ENCODE results near the gene TMEM145.

The TMEM145 gene

DNA sequence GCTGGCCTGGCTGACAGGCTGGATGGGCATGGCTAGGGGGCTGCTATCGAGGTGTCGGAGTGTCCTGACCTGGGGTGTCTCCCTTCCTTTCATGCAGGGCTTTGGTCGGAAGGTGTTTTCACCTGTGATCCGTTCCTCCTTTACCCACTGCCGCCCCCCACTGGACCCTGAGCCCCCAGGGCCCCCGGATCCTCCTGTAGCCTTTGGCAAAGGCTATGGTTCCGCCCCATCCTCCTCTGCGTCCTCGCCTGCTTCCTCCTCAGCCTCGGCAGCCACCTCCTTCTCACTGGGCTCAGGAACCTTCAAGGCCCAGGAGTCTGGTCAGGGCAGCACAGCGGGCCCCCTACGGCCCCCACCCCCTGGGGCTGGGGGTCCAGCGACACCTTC is 23.0 kb upstream of the TMEM145 start:
- DNase-seq = no peak

DNA sequence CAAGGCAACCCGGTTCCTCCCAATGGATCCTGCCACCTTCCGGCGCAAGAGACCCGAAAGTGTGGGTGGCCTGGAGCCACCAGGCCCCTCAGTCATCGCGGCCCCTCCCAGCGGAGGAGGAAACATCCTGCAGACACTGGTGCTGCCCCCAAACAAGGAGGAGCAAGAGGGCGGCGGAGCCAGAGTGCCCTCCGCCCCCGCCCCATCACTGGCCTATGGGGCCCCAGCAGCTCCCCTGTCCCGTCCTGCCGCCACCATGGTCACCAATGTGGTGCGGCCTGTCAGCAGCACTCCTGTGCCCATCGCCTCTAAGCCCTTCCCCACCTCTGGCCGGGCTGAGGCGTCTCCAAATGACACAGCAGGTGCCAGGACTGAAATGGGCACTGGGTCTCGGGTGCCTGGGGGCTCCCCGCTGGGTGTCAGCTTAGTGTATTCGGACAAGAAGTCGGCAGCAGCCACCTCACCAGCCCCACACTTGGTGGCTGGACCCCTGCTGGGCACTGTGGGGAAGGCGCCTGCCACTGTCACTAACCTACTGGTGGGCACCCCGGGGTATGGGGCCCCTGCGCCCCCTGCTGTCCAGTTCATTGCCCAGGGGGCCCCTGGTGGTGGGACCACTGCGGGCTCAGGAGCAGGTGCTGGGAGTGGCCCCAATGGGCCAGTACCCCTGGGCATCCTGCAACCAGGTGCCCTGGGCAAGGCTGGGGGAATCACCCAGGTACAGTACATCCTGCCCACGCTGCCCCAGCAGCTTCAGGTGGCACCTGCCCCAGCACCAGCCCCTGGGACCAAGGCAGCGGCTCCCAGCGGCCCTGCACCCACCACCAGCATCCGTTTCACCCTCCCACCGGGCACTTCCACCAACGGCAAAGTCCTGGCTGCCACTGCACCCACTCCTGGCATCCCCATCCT is 22.3 kb upstream of the TMEM145 start:
- peak; percentile 38 for DNase-seq

DNA sequence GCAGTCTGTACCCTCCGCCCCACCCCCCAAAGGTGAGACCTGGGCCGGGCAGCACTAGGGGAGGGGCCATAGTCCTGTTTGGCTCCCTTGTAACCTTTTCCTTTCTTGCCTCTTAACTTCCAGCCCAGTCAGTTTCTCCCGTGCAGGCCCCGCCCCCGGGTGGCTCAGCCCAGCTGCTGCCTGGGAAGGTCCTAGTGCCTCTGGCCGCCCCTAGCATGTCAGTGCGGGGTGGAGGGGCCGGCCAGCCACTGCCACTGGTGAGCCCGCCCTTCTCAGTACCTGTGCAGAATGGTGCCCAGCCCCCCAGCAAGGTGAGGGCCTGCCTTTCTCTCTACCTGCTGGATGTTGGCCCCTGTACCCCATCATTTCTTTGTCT is 21.7 kb upstream of the TMEM145 start:
- DNase-seq = no peak

- no peak for DNase-seq
Measured at GRCh38 chr19:42292042-42292960, 20.8 kb upstream of the TMEM145 start.

GRCh38 chr19:42292963-42293362 is 20.1 kb upstream of the TMEM145 start:
- DNase-seq = no peak

DNA sequence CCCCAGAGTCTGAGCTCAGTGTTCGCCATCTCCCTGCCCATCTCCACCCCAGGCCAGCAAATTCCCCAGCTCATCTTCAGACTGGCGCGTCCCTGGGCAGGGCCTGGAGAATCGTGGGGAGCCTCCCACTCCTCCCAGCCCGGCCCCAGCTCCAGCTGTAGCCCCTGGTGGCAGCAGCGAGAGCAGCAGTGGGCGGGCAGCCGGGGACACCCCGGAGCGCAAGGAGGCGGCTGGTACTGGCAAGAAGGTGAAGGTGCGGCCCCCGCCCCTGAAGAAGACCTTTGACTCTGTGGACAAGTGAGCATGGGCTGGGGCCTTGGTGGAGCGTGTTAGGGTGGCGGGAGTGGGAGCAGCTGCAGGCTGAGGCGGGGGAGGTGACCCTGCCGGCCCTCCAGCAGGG is 19.6 kb upstream of the TMEM145 start:
- DNase-seq = no peak

DNA sequence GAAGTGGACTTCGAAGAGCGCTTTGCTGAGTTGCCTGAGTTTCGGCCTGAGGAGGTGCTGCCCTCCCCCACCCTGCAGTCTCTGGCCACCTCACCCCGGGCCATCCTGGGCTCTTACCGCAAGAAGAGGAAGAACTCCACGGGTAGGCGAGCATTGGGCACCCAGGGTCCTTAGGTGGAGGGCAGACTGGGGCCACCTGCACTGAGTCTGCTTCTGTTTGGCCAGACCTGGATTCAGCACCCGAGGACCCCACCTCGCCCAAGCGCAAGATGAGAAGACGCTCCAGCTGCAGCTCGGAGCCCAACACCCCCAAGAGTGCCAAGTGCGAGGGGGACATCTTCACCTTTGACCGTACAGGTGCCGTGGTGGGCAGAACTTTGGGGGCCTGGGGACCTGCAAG is 19.2 kb upstream of the TMEM145 start:
- DNase-seq = no peak

GRCh38 chr19:42294471-42295137 is 18.5 kb upstream of the TMEM145 start:
- DNase-seq = no peak

GRCh38 chr19:42295342-42295741 is 17.8 kb upstream of the TMEM145 start:
- no peak for DNase-seq

- peak; percentile 79 for DNase-seq
Measured at GRCh38 chr19:42295831-42296525, 17.1 kb upstream of the TMEM145 start.

GRCh38 chr19:42297039-42297438 is 16.1 kb upstream of the TMEM145 start:
- DNase-seq = no peak

- DNase-seq = no peak
Measured at GRCh38 chr19:42301646-42302203, 11.4 kb upstream of the TMEM145 start, which contains the start of gene PRR19. Gene PRR19, plus strand, starts transcription at chr19:42302132. Its CDS starts 7,453 bp downstream, at chr19:42309585.

- no peak for DNase-seq
Measured at GRCh38 chr19:42303101-42303464, 10.0 kb upstream of the TMEM145 start.

- DNase-seq = no peak
Measured at GRCh38 chr19:42303876-42304275, 9.2 kb upstream of the TMEM145 start.

- no peak for DNase-seq
Measured at GRCh38 chr19:42306646-42307045, 6.5 kb upstream of the TMEM145 start.

GRCh38 chr19:42309686-42310085 is 3.4 kb upstream of the TMEM145 start:
- DNase-seq = no peak

DNA sequence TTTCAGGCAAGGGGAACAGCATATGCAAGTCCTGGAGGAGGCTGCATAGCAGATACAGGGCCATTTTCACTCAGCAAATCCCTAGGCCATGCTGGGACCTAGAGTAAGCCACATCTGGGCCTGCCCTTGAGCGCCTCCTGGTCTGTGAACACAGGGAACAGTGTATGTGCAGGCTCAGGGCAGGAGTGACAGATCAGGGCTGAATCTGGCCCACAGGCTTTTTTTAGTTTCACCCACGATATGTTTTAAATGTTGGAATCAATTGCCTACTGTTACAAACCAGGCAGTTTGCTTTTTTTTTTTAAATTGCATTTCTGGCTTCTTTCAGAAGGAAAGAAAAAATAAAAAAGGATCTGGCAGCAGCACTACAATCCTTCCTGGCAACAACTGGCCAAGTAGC is 1.5 kb upstream of the TMEM145 start:
- DNase-seq = no peak

- no peak for DNase-seq
Measured at GRCh38 chr19:42312370-42312769, 739 bp upstream of the TMEM145 start.

GRCh38 chr19:42313840-42314755 is 989 bp downstream of the TMEM145 start:
- no peak for DNase-seq

GRCh38 chr19:42315024-42315423 is 1.9 kb downstream of the TMEM145 start:
- no peak for DNase-seq
